GM19238 (cell line): Measurements from ENCODE around the gene PDE2A.

Source experiments
- DNase-seq: peaks from one replicate; pipeline ENCODE4 v3.0.0; 2011; ENCODE audit warnings: low spot score; ENCODE audit not compliant: insufficient read length

PDE2A gene

DNA sequence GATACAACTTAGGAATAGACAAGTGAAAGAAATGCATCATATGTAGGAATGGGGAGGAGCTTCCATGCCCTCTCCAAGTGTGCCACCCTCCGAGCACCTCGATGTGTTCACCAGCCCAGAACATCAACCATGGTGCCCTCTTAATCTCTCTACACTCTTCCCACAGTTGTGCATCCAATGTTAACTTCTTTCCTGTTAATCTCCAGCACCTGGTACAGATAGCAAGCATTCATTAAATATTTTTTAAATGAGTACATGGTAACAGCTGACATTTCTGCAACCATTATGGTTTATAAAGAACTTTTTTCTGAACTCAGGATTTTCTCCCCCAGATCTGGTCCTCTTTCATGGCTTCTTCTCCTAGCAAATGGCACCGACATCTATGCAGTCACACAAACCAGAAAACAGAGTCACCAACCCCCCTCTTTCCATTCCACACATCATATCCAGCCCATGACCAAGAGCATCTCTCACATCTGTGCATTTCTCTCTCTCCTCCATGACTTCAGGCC, 121.8 kb downstream of the PDE2A start:
- no peak for DNase-seq

DNA sequence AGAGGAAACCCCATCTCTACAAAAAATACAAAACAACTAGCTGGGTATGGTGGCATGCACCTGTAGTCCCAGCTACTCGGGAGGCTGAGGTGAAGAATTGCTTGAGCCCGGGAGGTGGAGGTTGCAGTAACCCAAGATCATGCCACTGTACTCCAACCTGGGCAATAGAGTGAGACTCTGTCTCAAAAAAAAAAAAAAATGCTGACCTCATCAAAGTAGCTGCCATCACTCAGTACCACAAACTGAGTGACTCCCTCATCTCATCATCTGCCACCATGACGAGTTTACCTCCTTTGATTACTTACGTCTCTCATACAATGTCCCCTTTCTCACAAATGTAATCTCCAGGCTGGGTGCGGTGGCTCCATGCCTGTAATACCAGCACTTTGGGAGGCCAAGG, 122.7 kb downstream of the PDE2A start:
- no peak for DNase-seq

DNA sequence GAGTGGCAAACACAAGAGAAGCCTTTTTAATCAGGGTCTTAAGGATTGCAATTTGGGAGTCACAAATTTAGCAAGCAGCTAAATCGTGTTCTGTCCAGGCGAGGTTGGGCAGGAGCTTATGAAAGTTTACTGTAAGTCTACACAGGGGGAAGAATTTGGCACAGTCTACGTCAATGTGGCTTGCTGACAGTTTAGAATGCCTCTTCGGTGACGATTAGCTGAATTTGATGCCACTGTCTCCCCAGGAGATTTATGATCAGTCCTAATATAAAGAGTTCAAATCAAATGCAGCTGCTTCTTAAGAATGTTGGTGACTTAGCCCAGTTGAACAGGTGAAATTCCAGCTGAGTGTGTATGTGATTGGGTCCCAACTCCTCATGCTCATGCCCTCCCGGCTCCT, 125.8 kb downstream of the PDE2A start:
- DNase-seq: no peak

DNA sequence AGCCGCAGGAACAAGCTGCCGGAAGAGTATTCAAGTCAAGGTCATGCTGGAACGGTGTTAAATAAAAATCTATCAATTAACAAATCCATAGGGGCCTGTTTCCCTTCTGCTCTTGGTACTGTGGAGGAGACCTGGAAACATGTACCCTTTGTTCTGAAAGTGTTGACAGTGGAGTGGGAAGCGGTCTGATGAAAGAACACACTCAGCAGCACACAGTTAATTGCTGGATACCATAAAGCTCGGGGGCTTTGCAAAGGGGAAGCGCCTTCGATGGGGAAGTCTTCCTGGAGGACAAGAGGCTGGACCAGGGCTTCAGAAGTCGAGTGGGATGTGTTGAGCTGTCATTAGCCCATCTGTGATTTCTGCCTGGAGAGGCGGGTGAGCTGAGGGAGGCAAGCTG, 127.4 kb downstream of the PDE2A start:
- DNase-seq: no peak

DNA sequence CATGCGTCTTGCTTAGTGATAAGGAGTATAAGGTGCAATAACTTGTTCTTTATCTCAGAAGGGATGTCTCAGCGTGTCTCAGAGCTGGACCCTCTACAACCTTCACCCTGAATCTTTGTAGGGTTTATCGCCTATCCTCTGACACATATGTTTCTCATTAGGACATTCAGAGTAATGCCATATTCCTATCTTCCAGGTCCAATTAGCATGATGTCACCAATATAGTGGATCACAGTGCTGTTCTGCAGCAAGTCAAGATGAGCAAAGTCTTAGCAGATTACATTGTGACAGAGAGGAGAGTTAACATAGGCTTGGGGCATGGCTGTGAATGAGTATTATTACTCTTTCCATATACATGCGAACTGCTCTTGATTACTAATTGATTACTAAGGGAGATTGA, 129.6 kb downstream of the PDE2A start:
- DNase-seq: no peak

DNA sequence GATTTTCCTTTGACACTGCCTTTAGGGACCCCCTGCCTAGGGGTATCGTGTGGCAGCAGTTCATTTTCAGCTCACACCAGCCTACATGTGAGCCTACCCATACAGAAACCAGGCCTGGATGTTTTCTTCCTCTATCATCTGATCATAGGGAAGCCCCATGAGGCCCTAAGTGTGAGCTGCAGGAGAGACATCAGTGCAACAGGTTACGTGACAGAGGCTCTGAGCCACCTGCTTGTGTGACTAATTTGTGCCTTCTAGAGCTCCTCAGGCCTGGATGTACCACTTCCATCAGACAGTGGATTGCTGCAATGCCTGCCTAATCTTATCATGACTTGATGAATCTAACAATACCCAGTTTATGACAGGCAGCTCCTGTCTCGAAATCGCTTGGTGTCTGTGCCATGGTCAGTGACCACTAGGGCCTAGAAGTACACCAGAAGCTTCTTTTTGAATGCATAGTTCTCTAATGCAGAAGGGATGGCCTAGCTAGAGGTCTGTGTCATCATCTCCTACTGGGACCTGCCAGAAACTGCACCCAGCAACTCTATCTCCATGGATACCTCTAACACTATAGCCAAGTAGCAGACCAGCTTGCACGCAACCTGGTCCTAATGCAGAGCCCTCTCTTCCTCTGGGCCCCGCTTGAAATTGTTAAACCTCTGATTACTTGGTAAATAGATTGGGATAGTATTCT, 130.2 kb downstream of the PDE2A start:
- no peak for DNase-seq

DNA sequence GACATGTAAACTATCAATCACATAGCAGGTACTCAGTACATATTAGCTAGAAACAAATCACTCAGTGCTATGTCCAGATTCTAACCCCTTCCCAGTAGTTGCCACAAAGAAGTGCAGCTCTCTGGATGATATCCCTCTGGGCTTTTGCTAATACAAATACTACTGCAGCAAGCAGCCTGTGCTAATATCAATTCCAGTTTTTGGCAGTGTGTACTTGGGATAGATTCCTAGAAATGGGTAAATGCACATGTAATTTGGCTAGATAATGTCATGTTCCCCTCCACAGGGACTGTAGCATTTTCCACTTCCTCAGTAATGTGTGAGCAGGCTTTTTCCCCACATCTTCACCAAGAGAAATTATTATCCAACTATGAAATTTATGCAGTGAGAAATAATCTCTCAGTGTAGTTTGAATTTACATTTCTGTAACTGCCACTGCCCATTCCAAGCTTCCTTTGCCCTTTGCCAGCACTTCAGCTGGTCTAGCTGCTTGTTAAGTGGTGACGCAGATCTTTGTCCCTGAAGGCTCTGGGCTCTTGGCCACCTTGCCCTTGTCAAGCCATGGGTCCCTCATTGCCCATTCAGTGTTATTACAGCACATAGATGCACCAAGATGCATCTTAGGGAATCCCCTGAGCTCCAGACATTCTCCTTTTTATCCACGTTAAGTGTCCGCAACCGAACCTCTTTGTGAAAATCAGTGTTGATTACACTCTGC, 132.8 kb downstream of the PDE2A start:
- no peak for DNase-seq

DNA sequence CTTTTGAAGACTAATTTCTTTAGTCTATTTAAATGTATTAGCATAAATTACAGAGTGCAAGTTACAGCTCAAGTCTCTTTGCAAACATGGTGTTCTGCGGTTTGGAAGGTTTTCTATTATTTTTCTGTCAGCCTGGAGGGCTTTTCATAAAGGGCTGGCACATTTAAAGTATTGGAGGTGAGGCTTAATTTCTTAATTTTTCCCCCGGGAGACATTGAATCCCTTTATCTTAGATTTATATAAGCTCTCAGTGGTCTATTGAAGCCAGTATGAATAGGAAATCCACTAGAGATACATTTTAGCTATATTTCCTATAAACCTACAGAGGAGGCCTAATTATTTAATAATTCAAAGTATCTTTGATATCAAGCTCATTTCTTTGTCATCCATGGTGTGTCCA, 137.2 kb downstream of the PDE2A start:
- DNase-seq: no peak

DNA sequence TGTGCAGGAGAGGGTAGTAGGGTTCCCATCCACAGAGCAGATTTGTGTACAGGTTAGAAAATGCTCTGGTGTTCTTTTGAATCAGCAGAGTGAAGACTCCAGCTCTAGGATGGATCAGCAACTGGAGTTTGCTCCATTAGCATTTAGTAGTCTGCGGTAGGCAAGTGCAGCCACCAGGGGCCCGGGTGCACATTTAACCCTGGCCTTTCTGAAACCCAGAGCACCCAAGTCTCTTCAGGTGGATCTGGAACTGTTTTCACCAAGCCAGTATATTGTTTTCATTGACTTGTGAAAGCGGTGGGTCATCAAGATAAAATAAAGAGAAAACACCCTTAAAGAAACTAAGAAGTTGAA, 139.1 kb downstream of the PDE2A start:
- no peak for DNase-seq

DNA sequence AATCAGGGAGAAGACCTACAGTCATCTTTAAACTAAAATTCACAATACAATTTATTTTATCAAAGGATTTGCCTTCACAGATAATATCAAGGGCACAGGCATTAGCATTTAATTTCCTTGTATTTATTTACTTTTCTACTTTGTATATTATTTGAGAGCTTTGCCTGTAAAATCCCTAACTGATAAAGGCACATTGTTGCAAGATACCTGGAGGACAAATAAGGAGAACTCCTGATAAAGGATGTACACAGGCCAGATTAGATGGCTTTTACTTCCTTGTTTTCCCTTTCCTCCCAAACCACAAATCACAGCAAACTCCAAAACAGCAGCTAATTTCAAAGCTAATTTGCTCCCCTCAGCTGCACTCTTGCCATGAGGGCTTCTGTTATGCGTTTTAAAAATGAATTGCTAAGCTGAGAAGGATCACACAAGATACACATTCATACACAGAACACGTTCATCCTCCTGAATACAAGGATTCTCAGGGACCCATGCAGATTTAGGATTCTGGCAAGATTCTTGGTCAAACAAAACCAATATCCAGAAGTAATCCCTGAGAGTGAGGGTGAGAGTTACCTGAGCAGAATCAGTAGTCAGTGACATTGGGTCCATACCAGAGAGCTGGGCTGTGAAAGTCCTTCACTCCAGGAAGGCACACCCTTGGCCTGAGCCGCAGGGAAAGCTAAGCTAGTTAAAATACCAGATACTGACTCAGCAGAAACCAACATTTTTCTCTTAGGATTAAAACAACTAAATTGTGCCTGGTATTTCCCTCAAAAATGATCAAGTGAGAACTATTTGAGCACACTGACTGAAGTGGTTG, 139.6 kb downstream of the PDE2A start:
- no peak for DNase-seq

DNA sequence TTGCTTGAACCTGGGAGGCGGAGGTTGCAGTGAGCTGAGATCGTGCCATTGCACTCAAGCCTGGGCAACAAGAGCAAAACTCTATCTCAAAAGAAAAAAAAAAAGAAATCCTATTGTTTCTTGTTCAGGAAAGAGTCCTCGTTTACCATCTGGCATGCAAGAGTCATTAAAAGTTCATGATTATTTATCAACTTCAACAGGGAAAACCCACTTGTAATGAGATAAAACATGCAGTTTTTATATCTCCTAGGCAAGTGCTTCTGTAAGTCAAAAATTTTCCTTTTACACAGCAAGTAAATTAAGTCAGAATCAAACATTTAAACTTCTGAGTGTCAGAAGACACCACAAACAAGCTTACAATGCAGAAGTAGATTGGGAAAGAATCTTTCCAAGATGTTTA, 145.2 kb downstream of the PDE2A start:
- DNase-seq: no peak

DNA sequence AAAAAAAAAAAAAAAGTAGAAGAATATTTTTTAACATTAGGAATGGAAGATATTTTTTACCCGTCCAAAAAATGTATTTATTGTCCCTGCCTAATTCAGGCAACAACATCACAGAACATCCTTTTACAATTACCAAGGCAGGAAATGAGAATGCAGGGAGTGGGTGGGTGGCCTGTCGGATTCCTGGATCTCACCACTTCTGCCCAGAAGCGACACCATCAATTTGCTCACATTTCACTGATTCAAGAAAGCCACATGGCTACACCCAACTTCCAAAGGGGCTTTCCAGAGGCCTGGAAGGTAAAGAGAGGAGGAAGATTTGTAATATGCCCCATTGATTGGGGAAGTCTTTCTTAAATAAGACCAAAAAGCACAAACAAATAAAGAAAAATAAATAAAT, 146.1 kb downstream of the PDE2A start:
- no peak for DNase-seq
